Measurements from ENCODE around the gene DCST2.
A peak's percentile ranks its signal among the peaks of the same experiment; 100 is the strongest.

Gene DCST2

DNA sequence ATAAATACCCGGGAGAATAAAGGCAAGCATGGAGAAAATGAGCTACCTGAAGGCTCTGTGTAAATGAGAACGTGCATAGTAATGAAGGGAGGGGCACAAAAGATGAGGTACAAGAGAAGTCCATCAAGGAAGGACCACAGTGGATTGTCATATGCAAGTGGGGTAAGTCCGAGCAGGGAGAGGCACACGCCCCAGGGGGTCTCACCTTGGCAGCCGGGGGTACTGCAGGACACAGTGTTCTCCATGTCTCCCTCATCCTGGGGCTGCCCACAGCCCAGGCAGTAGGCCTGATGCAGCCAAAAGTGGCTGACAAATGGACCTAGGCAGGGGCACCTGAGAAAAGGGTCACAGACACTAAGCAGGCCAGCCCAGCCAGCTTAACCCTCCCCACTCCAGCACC lies 10.0 kb downstream of the DCST2 start:
- no peak for DNase-seq

DNA sequence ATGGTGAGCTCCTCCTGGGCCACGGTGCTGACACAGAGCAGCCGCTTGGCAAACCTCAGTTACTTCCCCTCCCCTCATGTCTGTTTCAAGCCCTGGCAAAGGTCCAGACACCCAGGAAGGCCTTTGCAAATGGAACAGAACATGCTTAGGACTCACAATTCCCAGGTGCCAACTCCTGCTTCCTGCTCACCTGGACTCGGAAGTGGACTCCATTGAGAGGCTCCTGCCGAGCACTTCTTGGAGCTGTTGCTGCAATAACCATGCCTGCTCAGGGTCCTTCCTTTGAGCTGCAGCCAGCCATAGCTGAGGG lies 10.7 kb downstream of the DCST2 start:
- DNase-seq, result peak in 1 of 2 donors; percentile 50

DNA sequence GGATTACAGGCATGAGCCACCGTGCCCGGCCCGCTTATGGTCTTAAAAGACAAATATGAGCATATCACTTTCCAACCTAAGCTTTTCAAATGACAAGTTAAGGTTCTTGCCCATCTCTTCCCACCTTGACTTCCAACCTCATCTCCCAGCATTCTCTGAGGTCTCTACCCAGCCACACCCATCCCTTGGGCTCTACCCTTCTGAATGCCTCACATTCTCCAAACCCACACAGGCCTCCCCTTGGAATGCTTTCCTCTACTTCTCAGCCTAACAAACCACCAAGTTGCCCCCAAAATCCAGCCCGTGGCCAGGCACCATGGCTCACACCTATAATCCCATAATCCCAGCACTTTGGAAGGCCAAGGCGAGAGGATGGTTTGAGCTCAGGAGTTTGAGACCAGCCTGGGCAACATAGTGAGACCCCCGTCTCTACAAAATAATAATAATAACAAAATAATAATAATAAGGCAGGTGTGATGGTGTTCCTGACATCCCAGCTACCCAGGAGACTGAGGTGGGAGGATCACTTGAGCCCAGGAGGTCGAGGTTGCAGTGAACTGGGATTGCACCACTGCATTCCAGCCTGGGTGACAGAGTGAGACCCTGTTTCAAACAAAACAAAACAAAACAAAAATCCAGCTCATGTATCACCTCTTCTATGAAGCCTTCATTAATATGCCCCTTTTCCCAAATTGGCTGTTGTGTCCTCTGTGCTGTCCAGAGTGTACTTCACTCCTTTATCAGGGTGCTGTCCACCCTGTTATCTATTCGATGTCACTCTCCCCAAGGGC lies 11.2 kb downstream of the DCST2 start:
- no peak for DNase-seq

DNA sequence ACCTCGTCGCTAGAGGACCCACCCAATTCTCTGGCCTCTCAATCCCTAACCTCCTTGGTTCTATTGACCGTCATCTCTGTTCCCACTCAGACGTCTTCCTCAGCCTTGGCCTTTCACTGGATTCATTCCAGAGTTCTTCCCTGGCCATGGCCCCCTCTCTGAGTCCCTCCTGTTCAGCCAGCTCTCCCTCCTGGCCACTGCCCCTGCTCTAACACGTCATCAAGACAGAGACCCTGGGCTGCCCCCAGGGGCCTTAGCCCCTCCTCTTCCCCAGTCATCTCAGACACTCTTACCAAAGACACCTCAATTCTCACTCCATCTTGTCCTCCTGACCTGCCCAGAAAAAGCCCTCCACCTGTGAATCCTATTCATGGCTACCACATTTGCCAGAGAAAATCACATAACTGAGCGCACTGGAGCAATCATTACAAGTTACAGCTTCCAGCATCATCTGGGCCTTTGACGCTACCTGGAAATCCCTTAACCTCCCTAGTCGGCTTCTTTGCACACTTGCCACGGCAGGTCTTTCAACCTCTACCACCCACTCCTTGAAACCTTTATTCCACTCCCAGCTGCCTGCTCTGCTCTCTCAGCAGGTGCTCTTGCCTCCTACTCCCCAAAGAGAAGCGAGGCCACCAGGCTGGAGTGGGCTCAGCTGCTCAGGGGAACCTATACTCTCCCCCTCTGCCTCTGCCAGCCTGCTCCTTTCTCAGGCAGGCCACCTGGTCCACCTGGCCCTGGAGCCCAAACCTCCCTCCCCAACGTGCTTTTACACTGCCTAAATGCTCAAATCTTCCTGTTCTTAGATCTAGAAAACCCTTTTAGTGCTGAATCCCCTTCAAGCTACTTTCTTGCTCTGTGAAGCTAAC lies 14.0 kb downstream of the DCST2 start:
- no peak for DNase-seq

GRCh38 chr1:155018617-155019348 lies 14.8 kb downstream of the DCST2 start:
- DNase-seq, result no peak

- no peak for DNase-seq
Observed at GRCh38 chr1:155017946-155018316, 15.7 kb downstream of the DCST2 start.

DNA sequence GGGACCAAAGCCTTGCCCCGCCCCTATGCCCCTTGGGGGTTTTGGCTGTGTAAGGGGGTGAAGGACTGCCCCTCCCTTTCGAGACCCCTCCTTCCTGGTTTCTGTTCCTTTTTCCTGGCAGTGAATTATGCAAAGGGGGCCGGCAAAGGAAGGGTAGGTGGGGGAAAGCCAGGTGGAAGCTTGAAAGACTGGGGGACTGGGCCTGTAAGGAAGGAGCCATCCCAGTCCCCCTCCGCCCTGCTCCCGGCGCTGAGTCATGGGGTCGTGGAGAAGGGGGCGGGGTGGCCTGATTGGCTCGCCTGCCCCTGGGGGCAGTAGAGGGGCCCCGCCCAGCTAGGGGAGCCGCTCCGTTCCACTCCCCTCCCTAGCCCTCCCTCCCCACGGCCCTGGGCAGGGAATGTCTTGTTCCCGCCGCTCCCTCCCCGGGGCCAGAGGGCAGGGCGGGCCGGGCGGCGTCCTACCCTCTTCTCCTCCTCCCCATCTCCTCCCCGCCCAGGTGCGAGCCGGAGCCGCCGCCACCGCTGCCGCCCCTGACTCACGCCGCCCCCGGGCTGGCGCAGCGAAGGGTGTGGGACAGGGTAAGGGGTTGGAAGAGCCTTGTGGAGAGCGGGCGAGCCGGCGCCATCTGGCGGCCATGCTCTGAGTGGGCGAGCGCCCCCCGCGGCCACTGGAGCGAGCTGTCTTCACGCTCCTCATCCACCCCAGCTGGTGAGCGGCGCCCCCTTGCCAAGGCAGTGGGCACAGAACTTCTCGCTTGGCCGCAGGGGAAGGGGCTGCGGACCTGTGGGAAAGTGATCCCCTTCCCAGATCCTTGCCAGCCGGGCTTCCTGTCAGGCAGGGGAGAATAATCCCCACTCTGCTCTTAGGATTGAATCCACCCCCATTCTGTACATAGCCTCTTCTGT lies 16.3 kb downstream of the DCST2 start:
- DNase-seq, result peak; percentile 66 to 72

- DNase-seq, result no peak
Observed at GRCh38 chr1:155016231-155016831, 17.2 kb downstream of the DCST2 start.

- no peak for DNase-seq
Observed at GRCh38 chr1:155015527-155016230, 17.9 kb downstream of the DCST2 start.

GRCh38 chr1:155014709-155015508 lies 18.7 kb downstream of the DCST2 start:
- no peak for DNase-seq

DNA sequence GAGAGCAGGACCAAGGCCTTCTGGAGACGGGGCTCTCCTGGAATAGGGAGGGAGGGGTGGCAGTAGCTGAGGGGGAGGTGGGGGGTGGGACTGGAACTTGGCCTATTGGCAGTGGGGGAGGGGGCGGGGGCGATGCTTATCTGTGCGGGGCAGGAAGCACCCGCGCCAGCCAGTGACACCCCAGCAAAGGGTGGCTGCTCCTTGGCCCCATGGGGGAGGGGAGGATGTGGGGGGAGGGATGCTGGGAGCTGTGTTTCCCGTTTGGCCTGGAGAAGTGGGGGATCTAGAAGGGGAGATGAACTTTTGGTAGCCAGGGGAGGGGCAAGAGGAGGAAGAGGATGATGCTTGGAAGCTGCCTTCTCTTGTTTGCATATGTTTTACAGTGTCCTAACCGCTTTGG lies 19.9 kb downstream of the DCST2 start:
- DNase-seq, result no peak

DNA sequence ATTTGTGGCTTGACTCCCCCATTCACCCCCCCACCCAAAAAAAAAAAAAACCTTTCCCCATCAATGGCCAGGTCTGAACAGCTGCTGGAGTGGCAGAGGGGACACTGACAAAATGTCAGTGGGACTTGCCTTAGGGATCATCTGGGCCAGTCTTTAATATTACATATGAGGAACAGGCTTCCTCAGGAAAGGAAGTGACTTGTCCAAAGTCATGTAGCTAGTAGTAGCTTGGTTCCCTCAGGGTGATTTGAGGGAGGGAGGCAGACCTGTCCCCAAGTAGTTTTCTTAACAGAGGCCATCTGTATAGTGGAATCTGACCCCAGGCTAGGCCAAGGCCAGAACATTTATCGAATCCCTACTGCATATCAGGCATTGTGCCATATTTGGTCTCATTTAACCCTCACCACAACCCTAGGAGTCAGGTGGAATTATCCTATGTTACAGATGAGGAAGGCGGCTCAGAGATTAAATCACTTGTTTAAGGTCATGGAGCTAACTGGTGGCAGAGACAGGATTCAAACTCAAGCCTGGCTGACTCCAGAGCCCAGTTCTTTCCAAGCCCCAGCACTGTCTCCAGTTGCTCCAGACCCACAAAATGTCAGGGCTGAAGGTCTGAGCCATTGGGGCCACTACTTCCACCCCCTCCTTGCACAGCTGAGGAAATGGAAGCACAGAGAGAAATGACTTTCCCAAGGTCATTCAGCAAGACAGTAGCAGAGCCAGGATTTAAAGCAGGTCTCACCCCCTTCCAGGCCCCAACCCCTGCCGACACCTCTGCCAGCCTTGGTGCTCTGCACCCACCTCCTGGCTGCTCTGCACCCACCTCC lies 20.6 kb downstream of the DCST2 start:
- peak in 1 of 2 donors; percentile 50 for DNase-seq

- DNase-seq, result peak; percentile 83 to 86
Observed at GRCh38 chr1:155012026-155012546, 21.5 kb downstream of the DCST2 start.

DNA sequence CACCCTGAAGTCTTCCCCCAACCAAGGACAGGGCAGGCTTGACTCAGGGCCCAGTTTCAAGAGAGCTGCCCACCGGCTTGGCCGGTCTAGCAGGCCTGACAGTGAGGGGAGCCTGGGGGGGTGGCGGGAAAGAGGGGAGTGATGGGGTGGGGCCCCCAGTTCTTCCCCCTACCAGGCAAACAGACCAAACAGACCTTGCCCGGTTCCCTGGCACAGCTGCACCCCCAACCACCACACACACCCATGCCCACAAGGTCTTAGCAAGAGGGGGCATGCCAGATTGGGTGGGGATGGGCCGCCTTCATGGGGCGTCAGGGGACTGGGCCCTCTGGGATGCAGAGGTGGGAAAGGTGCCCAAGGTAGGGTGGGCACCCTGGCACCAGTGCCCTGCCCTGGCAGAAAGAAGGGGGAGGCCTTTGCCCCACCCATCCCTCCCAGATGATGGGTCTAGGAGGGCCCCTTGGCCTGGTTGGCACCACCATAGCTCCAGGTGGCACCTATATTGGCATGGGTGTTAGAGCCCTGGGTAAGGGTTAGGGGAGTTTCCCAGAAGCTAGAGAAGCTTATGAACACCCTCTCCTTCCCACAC lies 22.1 kb downstream of the DCST2 start:
- no peak for DNase-seq

GRCh38 chr1:155011004-155011416 lies 22.6 kb downstream of the DCST2 start:
- DNase-seq, result no peak

DNA sequence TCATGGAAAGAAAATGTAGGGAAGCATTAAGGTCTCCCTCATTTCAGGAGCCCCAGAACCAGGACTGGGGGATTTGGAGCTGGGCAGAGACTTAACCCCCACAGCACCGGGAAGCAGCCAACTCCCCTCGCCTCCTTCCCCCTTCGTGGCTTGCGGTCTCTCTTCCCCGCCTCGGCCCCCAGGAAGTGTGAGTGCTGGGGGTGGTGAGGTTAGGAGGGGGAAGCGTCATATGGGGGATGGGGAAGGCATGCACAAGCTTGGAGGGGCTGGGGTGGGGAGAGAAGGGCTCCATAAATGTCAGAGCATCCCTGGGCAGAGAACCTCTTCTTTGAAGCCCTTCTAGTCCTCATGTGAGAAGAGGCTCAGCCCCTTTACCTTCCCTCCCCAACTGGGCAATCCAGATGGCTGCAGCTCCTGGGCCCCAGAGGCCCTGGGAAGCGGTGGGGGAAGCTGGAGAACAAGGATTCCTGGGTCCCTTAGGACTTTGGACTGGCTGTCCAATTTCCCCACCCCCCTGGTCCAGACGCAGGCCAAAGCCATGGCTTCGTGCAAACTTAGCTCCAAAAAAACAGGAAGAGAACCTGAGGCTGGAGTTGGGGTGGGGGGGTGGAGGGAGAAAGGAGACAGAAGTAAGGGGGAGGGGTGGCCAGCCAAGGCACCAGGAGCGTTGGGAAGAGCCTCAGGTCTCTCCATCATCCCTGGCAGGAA lies 23.2 kb downstream of the DCST2 start:
- peak in 1 of 2 donors; percentile 42 for DNase-seq

DNA sequence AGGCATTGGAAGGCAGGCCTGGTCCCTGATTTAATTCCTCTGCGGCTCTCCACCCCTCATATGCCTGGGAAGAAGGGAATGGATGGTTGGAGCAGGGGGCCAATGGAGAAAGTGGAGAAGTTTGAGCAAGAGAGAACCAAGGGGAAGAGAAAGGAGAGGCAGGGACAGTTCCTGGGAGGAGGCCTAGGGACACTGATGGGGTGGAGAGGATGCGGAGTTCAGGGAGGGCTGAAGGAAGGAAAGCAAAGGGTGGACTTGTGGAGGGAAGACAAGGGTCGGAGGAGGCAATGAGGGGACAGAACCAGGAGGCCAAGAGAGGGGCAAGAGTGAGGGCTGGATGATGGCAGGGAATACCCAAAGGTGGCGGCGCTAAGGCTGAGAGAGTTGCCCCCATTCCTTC lies 23.8 kb downstream of the DCST2 start:
- DNase-seq, result no peak

DNA sequence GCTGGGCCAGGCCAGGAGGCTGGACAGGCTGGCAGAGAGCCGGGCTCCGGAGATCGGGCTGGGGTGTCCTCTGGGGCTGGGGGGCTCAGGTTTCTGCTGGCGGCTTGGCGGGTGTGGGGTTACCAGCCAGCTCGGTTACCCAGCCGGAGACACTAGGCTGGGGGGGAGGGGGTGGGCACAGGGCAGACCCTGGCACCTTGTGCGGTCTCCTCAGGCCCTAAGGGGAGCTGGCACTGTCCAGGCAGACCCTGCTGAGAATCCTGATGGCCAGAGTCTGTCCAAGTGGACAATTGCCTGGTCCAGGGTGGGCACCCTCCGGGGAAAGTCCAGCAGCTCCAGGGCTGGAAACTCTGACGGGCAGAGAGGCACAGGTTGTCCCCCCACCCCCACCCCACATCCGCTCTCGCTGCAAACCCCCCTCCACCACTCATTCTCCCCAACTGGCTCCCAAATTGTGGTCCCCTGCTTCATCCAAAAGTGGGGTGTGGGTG lies 24.3 kb downstream of the DCST2 start:
- DNase-seq, result no peak
